HG02870 (cell line): Measurements from ENCODE around the gene NTSR1.

Experiments
- ATAC-seq: cut with Tn5 transposase; IDR thresholded peaks from one replicate; pipeline ENCODE4 v1.9.1; 2021; ENCODE audit warnings: mild to moderate bottlenecking, moderate library complexity; ENCODE audit not compliant: unreplicated experiment

The NTSR1 gene

DNA sequence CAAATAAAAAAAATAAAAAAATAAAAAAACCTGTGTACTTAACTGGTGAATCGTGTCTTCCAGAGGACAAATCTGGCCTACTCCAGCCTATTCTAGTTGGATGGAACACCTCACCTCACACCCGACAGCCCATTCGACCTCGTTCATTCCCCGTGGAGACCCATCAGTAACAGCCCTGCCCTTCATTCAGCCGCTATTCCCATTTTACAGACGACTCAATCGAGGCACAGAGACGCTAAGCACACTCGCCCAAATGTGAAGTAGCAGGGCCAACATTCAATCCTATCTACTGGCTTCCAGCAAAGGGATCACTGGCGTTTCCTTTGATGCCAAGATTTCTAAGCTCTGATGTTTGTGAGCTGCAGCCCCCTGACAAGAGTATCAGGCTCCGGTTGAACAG is 1.8 kb upstream of the NTSR1 start:
- no peak for ATAC-seq

DNA sequence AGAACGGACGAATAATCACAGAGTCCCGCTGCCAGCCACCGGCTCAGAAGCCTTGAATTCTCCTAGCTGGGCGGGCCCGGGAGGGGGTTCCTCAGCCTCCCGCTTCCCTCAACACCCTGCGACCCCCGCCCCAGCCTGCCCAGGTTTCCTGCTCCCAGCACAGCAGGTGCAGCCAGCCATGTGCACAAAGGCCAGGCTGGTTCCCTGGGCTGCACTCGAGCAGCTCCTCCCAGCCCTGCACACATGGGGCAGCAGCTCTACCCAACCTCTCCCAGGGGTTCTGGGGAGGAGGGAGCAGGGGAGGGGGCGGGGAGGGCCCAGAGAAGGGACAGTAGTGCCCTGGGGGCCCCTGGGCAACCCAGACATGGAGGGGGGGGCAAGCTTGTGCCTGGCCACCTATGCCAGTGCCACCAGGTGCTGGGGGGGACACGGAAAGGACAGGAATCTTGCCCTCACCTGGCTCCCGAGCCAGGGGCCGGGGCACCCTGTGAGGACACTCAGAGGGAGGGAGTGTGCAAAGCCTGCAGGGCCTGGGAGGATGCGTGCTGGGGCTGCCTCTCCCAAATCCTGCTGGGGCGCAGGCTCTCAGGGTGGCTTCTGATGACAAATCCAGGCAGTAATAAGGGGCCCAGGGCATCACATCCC is 1.2 kb upstream of the NTSR1 start:
- ATAC-seq, result no peak

DNA sequence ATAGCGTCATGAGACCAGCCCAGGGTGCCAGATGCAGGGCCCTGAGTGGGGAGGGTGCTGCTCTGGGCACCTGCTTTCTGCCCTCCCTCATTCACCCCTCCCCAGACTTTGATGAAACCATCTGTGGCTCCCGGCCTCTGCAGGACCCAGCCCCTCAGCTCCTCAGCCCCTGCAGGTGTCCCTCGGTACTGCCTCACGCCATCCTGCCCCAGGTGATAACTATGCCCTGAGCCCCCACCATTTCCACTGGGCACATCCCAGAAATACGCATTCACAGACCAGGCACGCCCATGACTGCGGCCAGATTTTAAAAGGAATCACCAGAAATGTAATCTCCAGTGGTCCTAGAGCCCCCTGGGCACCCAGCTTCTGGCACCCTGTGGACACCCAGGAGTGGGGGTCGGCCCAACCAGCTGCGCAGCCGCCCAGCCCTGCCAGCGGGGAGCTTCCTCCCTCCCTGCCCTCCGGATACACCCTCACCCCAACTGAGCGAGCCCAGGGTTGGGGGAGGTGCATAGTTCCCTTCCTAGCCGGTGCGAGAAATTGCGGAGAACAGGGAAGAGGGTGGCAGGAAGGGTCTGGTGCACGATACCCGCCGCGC is 615 bp upstream of the NTSR1 start:
- no peak for ATAC-seq

DNA sequence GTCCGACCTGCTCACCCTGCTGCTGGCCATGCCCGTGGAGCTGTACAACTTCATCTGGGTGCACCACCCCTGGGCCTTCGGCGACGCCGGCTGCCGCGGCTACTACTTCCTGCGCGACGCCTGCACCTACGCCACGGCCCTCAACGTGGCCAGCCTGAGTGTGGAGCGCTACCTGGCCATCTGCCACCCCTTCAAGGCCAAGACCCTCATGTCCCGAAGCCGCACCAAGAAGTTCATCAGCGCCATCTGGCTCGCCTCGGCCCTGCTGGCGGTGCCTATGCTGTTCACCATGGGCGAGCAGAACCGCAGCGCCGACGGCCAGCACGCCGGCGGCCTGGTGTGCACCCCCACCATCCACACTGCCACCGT is 885 bp downstream of the NTSR1 start:
- ATAC-seq, result no peak

DNA sequence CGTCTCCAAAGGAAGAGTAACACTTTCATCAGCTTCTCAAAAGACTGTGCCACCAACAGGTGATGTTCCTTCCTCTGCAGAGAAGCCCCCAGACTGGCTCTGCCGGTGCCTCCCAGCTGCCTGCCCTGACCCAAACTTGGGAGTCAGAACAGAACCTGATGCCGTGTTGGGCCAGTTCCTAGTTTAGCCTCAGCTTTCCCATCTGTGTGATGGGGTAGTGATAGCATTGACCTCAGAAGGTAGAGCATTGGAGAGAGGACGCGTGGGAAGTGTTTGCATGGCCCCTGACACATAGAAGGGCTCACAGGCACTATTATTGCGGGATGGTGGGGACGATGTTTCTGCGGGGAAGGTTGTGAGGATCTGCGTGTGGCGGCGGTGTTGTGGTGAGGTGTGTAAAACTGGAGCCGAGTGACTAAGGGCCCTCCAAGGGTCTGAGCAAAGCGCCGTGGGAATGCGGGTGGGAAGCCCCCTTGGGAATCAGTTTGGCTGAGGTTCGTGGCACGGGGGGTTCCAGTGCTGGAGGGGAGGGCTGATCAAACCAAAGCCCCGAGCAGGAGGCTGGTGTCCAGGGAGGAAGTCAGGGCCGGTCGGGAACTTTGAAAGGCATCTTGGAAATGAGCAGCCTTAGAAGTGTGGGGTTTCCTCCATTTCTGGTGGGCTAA is 1.7 kb downstream of the NTSR1 start:
- ATAC-seq, result no peak

DNA sequence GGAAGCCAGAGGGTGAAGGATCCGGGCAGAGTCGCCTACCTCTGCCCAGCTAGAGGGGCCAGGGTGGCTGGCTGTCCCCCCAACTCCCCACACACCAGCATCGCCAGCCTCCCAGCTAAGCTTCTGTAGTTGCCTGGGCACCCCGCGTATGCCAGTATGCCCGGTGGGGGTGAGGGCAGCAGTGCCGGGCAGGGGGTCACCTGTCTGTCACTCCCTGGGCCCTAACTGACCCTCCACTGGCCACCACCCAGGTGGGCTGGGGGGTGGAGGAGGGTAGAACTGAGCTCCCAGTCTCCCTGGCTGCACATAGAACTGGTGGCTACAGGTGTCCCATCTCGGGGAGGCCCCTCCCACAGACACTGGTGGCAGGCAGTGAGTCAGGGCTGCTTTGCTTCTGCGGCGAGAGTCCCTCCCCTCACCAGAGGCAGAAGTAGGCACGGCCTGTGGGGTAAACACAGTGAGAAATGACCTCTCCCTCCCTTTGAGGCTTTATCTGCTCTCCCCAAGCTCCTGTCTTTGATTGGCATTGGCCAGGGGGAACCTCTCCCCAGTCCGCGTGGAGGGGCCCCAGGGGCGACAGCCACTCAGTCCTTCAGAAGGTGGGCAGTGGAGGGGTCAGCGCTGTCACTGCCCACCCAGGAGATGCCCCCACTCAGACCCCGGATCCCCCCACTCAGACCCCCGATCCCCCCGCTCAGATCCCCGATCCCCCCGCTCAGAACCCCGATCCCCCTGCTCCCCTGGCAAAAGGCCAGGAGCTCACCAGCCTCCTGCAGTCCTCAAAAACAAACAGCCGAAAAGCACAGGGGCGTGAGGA is 2.5 kb downstream of the NTSR1 start:
- ATAC-seq, result no peak

DNA sequence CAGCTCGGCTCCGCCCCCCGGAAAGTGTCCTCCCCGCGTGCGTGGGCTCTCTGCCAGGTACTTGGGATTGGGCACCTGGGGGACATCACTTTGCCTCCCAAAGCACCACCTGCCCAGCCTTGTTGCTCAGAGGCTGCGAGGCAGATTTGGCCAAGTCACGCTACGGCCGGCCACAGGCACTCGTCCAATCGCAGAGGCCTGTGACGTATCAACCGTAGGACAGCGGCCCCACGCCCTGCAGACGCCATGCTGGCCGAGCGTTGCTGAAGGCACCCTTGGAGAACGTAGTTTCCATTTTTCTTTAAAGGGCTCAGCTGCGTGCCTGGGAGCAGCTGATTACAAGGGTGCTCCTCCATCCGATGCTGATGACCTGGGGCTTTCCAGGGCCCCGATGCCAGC is 3.1 kb downstream of the NTSR1 start:
- no peak for ATAC-seq

DNA sequence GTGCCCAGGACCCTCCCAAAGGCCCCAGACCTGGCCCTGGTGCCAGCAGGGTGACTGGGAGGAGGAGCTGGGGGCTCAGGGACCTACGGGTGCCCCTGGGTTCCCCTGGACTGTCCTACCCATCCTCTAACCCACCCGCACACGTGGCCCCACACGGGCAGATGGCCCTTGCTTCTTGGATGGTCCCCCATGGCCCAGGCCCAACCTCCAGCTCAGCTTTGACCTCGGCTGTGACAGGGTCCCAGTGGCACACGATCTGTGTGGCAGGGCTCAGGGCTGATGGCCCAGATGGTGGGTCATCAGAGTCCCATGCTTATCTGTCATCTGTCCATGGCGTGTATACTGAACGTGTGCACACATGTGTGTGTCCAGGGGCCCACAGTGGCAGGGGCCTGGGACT is 4.0 kb downstream of the NTSR1 start:
- ATAC-seq, result no peak

DNA sequence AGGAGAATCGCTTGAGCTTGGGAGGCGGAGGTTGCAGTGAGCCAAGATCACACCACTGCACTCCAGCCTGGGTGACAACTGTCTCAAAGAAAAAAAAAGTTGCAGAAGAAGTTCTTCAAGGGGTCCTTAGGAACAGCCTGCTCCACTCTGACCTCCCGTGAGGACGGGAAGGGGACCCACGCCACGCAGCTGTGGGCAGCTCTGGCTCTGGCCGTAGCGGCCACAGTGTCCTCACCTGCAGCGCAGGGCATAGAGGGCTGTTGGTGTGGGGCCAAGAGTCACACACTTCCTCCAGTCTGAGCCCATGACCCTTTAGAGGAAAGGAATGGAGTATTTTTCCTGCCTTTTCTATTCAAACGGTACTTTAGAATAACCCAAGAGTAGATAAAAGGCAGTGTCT is 5.4 kb downstream of the NTSR1 start:
- ATAC-seq, result no peak

DNA sequence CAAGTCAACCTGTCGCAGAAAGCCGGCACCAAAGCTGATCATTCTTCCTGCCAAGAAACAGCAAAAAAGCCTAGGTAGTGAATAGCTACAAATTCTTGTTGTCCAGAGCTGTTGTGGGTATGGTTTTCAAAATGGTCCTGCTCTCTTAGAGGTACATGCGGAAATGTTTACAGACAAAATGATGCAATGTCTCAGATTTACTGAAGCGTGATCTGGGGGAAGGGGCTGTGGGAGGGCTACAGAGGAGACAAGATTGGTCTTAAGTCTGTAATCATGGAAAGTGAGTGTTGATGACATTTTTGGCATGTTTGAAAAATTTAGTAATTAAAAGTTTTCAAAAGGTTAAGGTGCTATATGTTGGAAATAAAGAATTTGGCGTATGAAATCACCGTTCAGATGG is 6.2 kb downstream of the NTSR1 start:
- no peak for ATAC-seq

DNA sequence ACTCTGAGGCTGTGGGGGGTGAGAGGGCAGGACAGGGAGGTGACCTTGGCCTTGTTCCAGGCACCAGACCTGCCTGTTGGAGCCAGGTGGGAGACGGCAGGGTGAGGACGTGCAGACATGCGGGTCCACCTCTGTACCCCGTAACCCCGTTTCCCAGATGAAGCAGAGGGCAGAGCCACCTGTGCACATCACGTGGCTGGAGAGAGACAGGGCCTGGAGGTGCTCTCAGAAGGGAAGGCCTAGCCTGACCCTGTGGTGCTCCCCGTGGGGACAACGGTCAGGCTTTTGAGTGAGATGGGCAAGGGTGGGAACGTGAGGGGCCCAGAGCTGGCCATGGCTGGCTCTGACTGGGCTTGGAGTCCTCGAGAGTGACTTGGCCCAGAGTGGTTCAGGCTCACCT is 6.6 kb downstream of the NTSR1 start:
- ATAC-seq, result no peak

DNA sequence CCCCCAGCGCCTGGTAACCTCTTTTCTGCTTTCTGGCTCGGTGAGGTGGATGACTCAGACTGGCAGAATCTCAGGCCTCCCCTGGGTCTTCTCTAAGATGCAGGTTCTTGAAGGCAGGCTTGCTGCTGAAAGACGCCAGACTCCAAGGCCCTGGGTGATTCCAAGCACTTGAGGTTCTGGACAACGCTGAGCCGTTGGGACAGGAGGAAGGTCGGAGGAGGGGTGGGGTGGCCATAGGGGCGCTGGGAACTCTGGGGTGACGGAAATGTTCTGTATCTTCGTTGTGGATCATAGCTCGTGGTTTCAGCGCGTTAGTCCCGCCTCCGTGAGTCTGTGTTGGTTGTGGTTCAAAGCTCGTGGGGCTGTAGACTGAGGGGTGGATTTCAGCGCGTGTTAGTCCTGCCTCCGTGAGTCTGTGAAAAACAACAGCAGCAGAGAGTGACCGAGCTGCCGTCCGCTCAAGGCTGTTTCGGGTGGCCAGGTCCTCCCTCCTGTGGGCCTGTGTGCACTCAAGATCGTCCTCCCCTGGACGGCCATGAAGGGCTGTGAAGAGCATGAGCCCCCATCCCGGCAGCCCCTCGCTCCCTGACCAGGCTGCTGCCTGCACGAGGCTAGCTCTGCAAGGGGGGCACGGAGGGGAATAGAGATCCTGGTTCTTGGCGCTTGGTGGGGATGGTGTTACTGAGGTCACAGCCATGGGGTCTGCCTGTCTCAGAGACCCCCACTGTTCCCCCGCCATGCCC is 7.7 kb downstream of the NTSR1 start:
- no peak for ATAC-seq

DNA sequence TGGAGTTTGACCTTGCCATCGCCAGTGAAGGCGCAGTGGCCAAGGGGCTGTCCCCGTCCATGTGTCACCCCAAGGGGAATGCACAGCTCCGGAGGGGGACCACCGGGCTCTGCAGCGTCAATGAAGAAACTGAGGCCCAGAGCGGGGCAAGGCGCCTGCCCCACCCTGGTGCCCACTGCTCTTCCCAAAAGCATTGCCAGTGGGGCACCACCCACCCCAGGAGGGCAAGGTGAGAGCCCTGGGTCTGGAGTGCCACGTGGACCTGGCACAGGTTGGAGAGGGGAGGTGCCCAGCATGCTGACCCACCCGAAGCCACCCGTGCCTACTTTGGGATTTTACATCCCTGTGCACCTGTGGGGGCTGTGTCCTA is 8.3 kb downstream of the NTSR1 start:
- no peak for ATAC-seq

DNA sequence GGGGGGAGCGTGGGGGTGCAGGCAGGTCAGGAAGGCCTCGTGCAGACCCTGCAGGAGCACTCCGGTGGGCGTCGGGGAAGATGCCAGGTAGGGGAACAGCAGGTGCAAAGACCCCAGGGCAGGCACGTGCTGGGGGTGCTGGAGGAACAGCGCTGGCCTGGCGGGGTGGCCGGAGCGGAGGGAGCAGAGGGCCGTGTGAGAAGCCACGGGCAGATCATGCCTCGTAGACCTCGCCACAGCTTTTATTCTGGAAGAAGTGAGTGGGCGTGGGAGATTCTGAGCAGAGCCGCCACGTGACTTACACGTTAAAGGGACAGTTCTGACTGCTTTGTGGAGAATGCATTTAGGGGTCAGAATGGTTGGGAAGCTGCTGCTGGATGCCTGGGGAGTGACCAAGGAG is 9.3 kb downstream of the NTSR1 start:
- ATAC-seq, result no peak

DNA sequence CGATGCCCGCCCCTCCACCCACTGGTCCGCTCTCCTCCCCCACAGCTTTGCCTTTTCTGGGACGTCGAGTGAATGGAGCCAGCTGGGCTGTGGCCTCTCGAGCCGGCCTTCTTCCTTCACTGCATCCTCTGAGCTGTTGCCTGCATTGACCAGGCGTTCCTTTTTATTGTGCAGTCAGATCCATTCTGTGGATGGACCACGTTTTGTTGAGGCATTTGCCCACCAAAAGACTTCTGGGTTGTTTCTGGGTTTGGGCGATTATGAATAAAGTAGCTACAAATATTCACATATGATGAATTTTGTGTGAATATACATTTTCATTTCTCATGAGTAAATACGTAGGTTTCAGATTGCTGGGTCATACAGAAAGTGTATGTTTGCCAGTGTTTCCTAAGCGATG is 9.9 kb downstream of the NTSR1 start:
- no peak for ATAC-seq

DNA sequence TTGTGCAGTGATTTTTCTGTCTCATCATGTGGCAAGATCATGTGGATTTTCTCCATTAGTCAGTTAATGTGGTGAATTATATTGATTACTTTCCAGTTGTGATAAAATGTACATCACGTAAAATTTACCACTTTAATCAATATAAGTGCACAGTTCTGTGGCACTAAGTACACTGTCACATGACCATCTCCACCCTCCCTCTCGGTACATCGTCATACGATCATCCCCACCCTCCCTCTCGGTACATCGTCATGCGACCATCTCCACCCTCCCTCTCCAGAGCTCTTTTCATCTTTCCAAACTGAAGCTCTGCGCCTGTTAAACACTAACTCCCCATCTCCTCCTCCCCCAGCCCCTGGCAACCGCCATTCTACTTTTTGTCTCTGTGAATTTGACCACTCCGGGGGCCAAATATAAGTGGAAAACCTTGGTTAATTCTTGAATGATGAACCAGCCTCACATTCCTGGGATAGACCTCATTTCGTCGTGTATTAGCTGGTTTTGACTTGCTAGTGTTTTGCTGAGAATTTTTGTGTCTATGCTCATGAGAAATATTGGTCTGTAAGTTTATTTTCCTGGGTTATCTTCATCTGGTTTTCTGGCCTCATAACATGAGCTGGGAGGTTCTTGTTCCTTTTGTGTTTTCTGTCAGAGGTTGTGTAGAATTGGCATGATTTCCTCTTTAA is 10.8 kb downstream of the NTSR1 start:
- no peak for ATAC-seq

DNA sequence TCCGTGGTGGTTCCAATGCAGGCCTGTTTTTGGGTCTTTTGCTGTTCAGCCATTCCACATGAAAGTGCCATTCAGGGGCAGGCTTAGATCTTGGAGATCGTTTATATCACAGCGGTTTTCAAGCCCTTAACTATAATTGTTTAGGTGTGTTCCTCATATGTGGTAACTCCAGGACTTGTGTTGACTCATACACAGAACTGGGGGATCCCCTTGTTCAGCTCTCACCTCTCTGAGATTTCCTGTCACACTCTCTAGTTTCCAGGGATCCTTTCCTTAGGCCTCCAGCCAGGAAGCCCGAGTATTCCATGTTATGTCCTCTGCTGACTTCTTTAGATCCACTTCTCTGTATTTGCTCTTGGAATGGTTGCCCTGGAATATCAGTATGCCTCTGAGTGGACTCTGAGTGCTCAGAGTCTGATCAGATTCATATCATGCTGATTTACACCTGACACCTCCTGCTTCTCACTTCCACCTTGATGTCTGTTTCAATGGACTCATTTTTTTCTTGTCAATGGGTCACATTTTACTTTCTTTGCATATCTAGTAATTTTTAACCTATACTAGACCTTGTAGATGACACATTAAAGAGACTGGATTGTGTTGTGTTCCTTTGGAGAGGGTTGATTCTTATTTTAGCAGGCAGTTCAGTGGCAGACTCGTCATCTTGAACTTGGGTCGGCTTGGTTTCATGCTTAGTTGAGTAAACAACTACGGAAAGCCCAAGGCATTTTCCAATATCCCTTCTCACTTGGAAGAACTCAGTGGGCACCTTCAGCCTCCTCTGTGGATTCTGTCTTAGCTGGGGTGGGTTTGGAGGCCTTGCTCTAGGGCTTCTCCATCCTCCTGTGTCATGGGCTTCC is 13.1 kb downstream of the NTSR1 start:
- no peak for ATAC-seq

DNA sequence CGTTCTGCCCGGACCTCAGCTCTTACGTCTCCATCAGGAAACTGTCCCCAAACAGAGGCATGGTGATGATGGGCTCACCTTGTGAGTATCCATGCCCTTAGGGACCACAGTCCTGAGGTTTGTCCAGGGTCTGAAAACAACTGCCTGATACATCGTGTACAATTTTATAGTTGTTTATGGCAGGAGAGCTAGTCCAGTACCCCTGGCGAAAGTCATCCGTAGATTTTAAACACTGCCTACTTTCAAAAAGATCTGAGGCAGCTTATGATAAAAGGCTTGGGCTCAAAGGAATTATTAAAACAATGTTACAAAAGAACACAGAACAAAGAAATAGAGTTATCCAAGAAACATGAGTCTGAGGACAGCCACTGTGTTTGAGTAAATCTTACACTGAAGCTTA is 14.0 kb downstream of the NTSR1 start:
- no peak for ATAC-seq

DNA sequence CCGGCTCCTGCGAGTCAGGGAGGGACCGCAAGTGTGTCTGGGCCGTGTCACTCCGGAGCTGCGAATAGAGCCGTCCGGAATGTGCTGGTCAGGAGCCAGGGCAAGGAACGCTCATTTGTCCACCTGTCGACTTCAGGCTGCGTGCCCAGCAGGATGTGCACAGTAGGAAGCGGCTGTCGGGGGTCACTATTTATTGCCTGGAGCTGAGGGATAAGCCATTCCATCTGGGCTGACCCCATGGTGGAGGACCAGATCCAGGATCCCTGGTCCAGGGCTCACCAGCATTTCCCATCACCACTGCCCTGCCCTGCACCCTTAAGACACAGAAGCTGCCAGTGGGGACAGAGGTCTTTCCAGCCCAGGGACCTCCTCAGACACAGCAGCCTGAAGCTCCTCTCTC is 14.7 kb downstream of the NTSR1 start:
- no peak for ATAC-seq
